Stimulated activated CD4-positive, alpha-beta T cell treated with anti-CD3 and anti-CD28 coated beads, TNF-alpha, amount 100 ng/mL, for 1 hour (primary cell): ENCODE data around the gene MRGPRX2.

Experiments
- DNase-seq, 3 donors: peaks; one replicate each; pipeline ENCODE4 v3.0.0-alpha.2; 2020; ENCODE audit warnings: low read depth in 3 of 3, low spot score in 1 of 3

MRGPRX2 gene

GRCh38 chr11:19013181-19013857 is 47.2 kb downstream of the MRGPRX2 start:
- no peak for DNase-seq

- DNase-seq = no peak
Measured at GRCh38 chr11:19012636-19013035, 47.9 kb downstream of the MRGPRX2 start.
